Brain microvascular endothelial cell (primary cell): ENCODE results near the gene SLC25A18.

ENCODE experiments used
- DNase-seq: peaks from one replicate; pipeline ENCODE4 v3.0.0-alpha.2; 2020
- H3K27ac ChIP-seq: fragments of 250-450 bp; sonication (Bioruptor Pico); 2 replicates; pipeline ENCODE4 v1.5.1; 2020; ENCODE audit warnings: mild to moderate bottlenecking, moderate library complexity
- H3K27me3 ChIP-seq: fragments of 250-450 bp; sonication (Bioruptor Pico); replicated peaks from 2 replicates; pipeline ENCODE4 v1.5.1; 2020; ENCODE audit warnings: mild to moderate bottlenecking
- H3K36me3 ChIP-seq: fragments of 250-450 bp; sonication (Bioruptor Pico); replicated peaks from 2 replicates; pipeline ENCODE4 v1.5.1; 2020; ENCODE audit warnings: mild to moderate bottlenecking
- H3K4me3 ChIP-seq: 2 replicates; pipeline ENCODE4 v1.5.1; 2011; ENCODE audit warnings: low read depth, mild to moderate bottlenecking, control low read depth, low read length, moderate library complexity
- CTCF ChIP-seq: IDR thresholded peaks from 2 replicates; pipeline ENCODE4 v1.5.1; 2011; ENCODE audit warnings: low read depth, mild to moderate bottlenecking, moderate library complexity, low read length, control low read depth, inconsistent platforms; ENCODE audit errors: missing control alignments
- in situ Hi-C: cut with HindIII; loops from 2 replicates; pipeline ENCODE4 v1.10.0; 2017; ENCODE audit warnings: low sequenced_read_pairs, low pct_ligation_motif_present

Gene SLC25A18

GRCh38 chr22:17575681-17576080, 12.4 kb downstream of the SLC25A18 start:
- no peak for DNase-seq
- Histone ChIP-seq H3K27me3 (no peaks in the 10 kb centered on the region), H3K27ac (no peak overlapping the region), H3K36me3 (no peaks in the 10 kb centered on the region), H3K4me3 (no peak overlapping the region)
- no peak for TF ChIP-seq CTCF
- in situ Hi-C loops: no loop called here

- no peak overlapping the region for H3K27ac ChIP-seq
- DNase-seq: peak; percentile 50
- in situ Hi-C loops: no loop called here
- no peak for TF ChIP-seq CTCF
- no peaks in the 10 kb centered on the region for H3K27me3 ChIP-seq
- H3K36me3 ChIP-seq: no peaks in the 10 kb centered on the region
- no peak overlapping the region for H3K4me3 ChIP-seq
These were observed 13.2 kb downstream of the SLC25A18 start for GRCh38 chr22:17576470-17576869.

GRCh38 chr22:17578136-17578754, 14.9 kb downstream of the SLC25A18 start:
- Histone ChIP-seq H3K4me3 (no peak overlapping the region), H3K27me3 (no peaks in the 10 kb centered on the region), H3K27ac (no peak overlapping the region), H3K36me3 (no peaks in the 10 kb centered on the region)
- TF ChIP-seq CTCF: no peak
- in situ Hi-C loops: no loop called here
- DNase-seq: no peak

GRCh38 chr22:17579535-17579981, 16.3 kb downstream of the SLC25A18 start:
- DNase-seq: no peak
- Histone ChIP-seq H3K36me3 (no peaks in the 10 kb centered on the region), H3K27me3 (no peaks in the 10 kb centered on the region), H3K27ac (no peak overlapping the region), H3K4me3 (no peak overlapping the region)
- TF ChIP-seq CTCF: no peak
- in situ Hi-C loops: no loop called here

- DNase-seq: no peak
- H3K27ac ChIP-seq: no peak overlapping the region
- H3K36me3 ChIP-seq: no peaks in the 10 kb centered on the region
- peak; percentile 3 for TF ChIP-seq CTCF
- in situ Hi-C loops: no loop called here
- no peak overlapping the region for H3K4me3 ChIP-seq
- no peaks in the 10 kb centered on the region for H3K27me3 ChIP-seq
These were observed 17.2 kb downstream of the SLC25A18 start for GRCh38 chr22:17580441-17581031.

- in situ Hi-C loops: no loop called here
- no peak for TF ChIP-seq CTCF
- H3K36me3 ChIP-seq: no peaks in the 10 kb centered on the region
These were observed 17.8 kb downstream of the SLC25A18 start for GRCh38 chr22:17581056-17581455.

More at GRCh38 chr22:17581056-17581455, 17.8 kb downstream of the SLC25A18 start:
- Histone ChIP-seq H3K27ac (no peak overlapping the region), H3K4me3 (no peak overlapping the region), H3K27me3 (no peaks in the 10 kb centered on the region)
- DNase-seq: no peak
